HG02571 (cell line): Measurements from ENCODE around the gene CYP4F11.
"Not testable (repeated sequence)": the region's sequence is repeated elsewhere in the genome, so short reads cannot be mapped to it uniquely, and the experiment has no call there.

ENCODE experiments used
- ATAC-seq: cut with Tn5 transposase; IDR thresholded peaks from one replicate; pipeline ENCODE4 v1.9.1; 2021; ENCODE audit warnings: mild to moderate bottlenecking, moderate library complexity; ENCODE audit not compliant: unreplicated experiment

Gene CYP4F11

GRCh38 chr19:15934332-15935078 is at the start of gene CYP4F11:
Gene CYP4F11 (minus strand): TSS chr19:15934529. CDS start chr19:15934408, 121 bp downstream.
- ATAC-seq, result no peak

GRCh38 chr19:15979293-15979692 is 45.0 kb upstream of the CYP4F11 start:
- ATAC-seq, result no peak

- ATAC-seq, result no peak
Observed at GRCh38 chr19:15977690-15978089, 43.4 kb upstream of the CYP4F11 start.

GRCh38 chr19:15976836-15977689 is 42.7 kb upstream of the CYP4F11 start:
- ATAC-seq, result no peak

GRCh38 chr19:15974856-15975255 is 40.5 kb upstream of the CYP4F11 start:
- ATAC-seq, result no peak

GRCh38 chr19:15972043-15972442 is 37.7 kb upstream of the CYP4F11 start:
- ATAC-seq, result not testable (repeated sequence)

- no peak for ATAC-seq
Observed at GRCh38 chr19:15971224-15971780, 37.0 kb upstream of the CYP4F11 start.

- ATAC-seq, result no peak
Observed at GRCh38 chr19:15964231-15964630, 29.9 kb upstream of the CYP4F11 start.

GRCh38 chr19:15962319-15962718 is 28.0 kb upstream of the CYP4F11 start:
- ATAC-seq, result no peak

- no peak for ATAC-seq
Observed at GRCh38 chr19:15954820-15955219, 20.5 kb upstream of the CYP4F11 start.

GRCh38 chr19:15948223-15949058 is 14.1 kb upstream of the CYP4F11 start, which contains the start of gene OR10H4:
Gene OR10H4 (plus strand): TSS chr19:15949008. CDS start chr19:15949008, 0 bp downstream.
- ATAC-seq, result no peak

- ATAC-seq, result no peak
Observed at GRCh38 chr19:15945301-15945700, 11.0 kb upstream of the CYP4F11 start.

- ATAC-seq, result no peak
Observed at GRCh38 chr19:15944401-15944800, 10.1 kb upstream of the CYP4F11 start.

- ATAC-seq, result no peak
Observed at GRCh38 chr19:15937771-15938170, 3.4 kb upstream of the CYP4F11 start.

GRCh38 chr19:15936950-15937349 is 2.6 kb upstream of the CYP4F11 start:
- no peak for ATAC-seq

GRCh38 chr19:15936173-15936572 is 1.8 kb upstream of the CYP4F11 start:
- no peak for ATAC-seq

- ATAC-seq, result no peak
Observed at GRCh38 chr19:15935167-15935702, 906 bp upstream of the CYP4F11 start.

- ATAC-seq, result not testable (repeated sequence)
Observed at GRCh38 chr19:15933761-15934331, 483 bp downstream of the CYP4F11 start.

- ATAC-seq, result no peak
Observed at GRCh38 chr19:15928321-15928720, 6.0 kb downstream of the CYP4F11 start.

- ATAC-seq, result no peak
Observed at GRCh38 chr19:15926484-15926883, 7.8 kb downstream of the CYP4F11 start.
